HG03521 (cell line): Measurements from ENCODE around the gene INSIG2.
"Not testable (repeated sequence)": the region's sequence is repeated elsewhere in the genome, so short reads cannot be mapped to it uniquely, and the experiment has no call there.

Experiments used
- ATAC-seq: cut with Tn5 transposase; IDR thresholded peaks from one replicate; pipeline ENCODE4 v1.9.1; 2021; ENCODE audit warnings: mild to moderate bottlenecking, moderate library complexity; ENCODE audit not compliant: unreplicated experiment

Gene INSIG2

GRCh38 chr2:118059919-118060478 lies 28.3 kb upstream of the INSIG2 start:
- ATAC-seq = no peak

DNA sequence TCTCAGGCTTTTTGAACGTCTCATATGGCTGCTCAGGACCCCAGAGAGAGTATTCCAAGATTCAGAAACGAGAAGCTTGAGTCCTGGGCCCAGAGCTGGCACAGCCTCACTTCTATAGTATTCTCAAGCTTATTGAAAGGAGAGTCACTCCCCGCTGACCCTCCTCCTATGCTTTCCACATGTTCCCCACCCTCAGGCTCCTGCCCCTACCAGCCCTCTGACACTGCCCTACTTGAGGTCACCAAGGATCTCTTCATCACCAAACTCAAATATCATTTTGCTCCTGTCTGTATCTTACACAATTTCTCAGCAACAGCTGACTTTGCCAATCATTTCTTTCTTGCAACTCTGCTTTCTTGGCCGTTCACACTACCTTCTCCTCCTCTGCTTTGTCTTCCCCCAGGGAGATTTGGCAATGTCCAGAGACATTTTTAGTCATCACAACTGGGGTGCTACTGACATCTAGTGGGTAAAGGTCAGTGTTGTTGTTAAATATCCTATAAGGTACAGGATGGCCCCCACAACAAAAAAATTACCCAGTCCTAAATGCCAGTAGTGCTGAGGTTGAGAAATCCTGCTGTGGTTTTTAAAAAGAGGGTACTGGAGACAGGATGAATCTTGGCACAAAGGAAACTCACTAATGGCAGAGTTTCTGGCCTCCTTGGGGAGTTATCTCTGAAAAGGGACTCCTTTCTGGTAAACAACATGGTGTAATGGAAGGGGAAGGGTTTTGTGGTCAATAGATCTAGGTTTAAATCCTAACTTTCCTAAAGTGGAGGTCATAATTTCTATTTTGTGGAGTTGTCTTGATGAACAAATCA lies 26.9 kb upstream of the INSIG2 start:
- ATAC-seq = peak; percentile 65

DNA sequence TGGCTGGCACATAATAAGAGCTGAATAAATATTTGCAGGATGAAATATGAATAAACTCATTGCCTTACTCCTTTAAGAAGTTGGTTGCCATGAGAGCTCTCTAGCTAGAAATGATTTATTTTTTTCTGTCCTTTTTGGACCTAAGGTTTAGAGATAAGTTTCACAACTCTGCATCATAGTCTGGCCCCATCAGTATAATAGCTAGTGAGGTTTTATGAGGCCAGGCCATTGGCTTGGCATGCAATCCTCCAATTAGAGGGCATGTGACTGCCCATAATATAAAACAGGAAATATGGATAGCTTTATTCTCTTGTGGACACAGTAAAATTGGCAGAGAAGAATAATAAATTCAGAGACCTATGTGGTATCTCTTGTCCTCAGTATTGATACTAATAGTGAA lies 26.2 kb upstream of the INSIG2 start:
- ATAC-seq = no peak

DNA sequence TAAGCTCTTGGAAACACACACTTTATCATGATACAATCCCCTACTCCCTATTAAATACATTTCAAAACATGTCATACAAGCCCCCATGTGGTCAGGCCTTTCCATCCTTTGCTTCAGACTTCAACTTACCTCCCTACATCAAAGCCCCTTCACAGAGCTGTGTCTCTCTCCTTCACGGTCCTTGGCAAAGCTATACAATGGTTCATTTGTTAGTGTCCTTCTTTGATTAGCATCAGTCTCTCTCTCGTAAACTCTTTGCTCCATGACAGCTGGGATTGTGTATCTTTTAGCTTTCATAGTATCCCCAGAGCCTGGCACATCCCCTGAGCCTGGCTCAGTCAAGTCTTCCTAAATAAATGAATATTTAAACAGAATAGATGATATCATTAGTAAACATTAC lies 25.6 kb upstream of the INSIG2 start:
- no peak for ATAC-seq

DNA sequence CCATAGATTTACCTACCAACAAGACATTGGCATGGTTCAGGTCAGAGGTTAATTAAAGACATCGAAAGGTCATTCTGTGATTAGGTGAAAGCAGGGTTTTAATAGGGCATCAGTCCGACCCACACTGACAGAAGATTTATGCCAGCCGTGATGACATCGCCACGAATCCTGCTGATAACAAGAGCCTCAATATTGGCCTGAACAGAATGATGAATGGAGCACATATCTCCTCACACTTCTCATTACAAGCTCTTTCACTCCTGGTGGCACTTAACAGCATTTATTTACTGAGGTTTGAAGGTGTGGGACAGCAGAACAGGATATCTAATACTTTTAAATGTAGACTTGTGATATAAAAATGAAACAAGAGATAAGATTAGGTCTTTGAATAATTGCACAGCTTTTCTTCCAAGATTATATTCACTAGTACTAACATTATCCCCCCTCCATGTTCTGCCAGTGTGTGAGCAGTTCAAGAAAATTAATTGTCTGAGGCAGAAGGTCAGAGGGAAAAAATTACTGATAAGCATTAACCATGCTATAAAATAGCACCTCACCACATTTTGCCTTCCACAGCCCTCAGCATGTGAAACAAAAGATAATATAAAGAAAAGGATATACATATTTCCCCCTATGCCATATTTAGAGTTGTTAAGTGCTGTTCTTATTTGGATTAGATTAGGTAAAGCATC lies 23.1 kb upstream of the INSIG2 start:
- no peak for ATAC-seq

GRCh38 chr2:118065921-118066511 lies 22.3 kb upstream of the INSIG2 start:
- no peak for ATAC-seq

- no peak for ATAC-seq
Measured at GRCh38 chr2:118077636-118078247, 10.5 kb upstream of the INSIG2 start.

DNA sequence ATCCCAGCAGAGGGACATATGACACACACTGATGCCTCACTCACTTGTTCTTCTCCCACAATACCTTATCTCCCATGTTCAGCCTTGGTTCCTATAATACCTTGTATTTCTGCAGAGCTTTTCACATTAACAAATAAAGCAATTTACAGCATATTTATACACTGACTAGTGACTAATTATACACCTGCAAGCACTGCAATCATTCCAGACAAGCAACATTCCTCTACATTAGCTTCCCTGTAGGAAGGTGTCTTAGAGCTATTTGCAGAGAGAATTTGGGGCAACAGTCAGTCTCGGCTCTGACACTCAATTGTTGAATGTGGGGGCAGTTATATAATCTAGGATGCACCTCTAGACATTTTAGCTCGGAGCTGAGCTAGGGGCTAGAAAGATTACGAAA lies 9.5 kb upstream of the INSIG2 start:
- ATAC-seq = no peak

GRCh38 chr2:118084491-118085089 lies 3.7 kb upstream of the INSIG2 start:
- ATAC-seq = no peak

GRCh38 chr2:118085173-118086023 lies 2.9 kb upstream of the INSIG2 start:
- no peak for ATAC-seq

DNA sequence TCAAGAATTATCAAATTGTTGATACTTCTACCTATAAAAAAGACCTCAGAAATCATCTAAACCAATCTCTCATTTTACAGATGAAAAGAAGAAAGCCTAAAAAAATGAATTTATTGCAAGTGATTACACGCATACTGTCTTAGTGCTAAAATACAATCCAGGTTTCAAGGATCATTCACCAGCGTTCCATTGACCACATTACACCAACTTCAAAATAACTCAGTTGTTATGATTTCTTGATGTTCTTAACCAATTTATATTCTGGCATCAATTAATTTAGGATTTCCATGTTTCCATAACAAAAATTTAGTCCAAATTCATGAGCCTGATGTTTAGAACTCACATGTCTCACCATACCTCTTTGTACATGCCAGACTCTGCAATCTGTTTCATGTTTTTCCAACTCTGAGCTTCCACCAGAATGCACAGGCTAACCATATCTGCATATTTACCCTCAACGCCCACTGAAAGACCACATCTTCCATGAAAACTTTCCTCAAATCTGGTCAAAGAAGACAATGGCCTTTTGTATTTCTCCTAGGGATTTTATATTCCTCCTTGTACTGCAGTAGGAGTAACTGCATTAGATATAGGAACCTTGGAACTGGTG lies 2.1 kb upstream of the INSIG2 start:
- no peak for ATAC-seq

GRCh38 chr2:118089139-118089800 lies 999 bp downstream of the INSIG2 start:
- peak; percentile 17 for ATAC-seq

DNA sequence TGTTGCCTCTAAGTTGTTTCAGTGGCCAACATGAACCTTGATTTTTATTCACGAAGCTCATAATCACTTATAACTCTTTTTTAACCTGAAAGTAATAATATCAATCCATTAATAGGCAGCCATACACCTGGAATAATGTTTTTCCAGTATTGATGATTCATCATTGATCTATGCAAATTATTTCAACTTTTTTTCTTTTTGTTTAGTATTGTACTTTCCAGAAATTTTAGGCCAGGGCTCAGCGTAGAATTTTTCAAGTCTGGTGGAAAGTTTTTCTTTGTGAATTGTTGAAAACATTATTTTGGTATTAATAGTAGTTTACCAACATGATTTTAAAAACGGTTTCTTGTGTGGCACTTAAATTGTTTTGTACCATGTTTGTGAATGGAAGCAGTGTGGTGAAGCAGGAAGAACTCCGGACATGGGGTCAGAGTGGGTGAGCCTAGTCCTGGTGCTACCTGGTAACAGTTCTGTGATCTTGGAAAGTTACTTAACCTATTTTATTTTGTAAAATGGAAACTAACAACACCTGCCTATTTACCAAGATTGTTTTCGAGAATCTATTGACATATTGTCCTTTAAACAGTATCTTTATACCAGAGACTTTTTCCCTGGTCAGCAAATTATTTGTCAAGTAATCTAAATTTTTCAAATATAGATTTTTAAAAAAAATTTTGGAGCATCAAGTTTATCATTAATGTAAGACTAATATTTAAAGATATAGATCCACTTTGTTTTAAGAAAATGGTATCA lies 2.3 kb downstream of the INSIG2 start:
- no peak for ATAC-seq

DNA sequence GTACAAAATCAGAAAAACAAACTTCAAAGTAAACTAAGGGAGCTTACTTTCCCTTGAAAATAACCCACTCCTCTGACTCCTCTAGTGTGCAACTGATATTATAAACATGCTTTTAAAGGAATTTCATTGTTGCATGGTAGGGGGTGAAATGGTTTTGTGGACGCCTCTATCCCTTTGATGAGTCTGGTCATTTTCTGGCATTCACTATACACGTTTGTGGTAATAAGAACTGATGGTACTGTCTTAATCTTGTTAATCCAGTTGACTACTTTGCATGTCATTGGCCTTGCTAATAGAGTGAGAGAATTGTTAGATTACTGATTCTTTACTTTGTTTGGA lies 2.8 kb downstream of the INSIG2 start:
- ATAC-seq = no peak

DNA sequence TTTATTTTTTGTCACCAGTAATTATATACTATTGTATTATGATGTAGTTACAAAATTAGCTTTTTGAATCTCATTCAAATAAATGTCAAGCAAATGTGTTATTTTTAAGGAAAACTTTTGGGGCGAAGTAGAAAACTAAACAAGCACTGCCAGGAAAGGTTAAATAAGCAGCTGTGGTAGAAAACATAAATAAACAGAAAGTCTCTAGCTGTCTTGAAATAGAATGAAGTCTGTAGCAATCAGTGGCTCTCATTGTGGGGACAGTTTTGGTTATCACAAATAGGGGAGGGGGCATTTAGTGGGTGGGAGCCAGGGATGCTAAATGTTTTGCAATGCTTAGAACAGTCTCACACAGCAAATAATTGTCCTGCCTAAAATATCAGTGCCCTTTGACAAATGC lies 3.4 kb downstream of the INSIG2 start:
- ATAC-seq = no peak

- ATAC-seq = not testable (repeated sequence)
Measured at GRCh38 chr2:118094102-118094501, 5.8 kb downstream of the INSIG2 start.

- no peak for ATAC-seq
Measured at GRCh38 chr2:118094503-118094902, 6.2 kb downstream of the INSIG2 start.

DNA sequence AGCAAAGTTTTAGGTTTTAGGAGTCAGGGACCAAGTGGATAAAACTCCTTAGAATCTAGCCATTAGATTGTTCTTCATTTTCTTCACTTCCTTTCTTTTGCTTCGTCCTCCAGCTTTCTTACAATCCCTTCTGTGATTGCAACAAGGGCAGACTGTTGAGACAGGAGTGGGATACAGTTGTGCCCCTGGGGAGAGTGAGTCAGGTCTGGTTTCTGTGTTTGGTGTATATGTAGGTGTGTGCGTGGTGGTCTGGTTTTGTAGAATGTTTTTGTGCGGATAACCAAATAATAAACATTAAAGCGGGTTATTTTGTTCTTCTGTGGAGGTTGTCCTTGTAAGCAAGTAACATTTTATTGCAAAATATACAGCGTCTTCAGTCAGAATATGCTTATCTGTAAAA lies 7.3 kb downstream of the INSIG2 start:
- no peak for ATAC-seq
